A549 (cell line): ENCODE measurements around the gene NAV2.

Source experiments
- MAZ ChIP-seq: fragments of 150-350 bp; IDR thresholded peaks from 2 replicates; pipeline ENCODE4 v1.6.1; 2014; ENCODE audit warnings: antibody characterized with exemption, low read depth, low read length, borderline replicate concordance
- NFE2L2 ChIP-seq: fragments of 150-350 bp; conservative IDR thresholded peaks from 2 replicates; pipeline ENCODE4 v1.6.1; 2014; ENCODE audit warnings: low read length
- POLR2A ChIP-seq: IDR thresholded peaks from 2 replicates; pipeline ENCODE4 v1.6.1; 2012; ENCODE audit warnings: mild to moderate bottlenecking, low read length
- RAD21 ChIP-seq, 2 experiments: fragments of >200 bp in 1 of 2; sonication (Bioruptor Twin) in 1 of 2; formaldehyde crosslinking in 1 of 2; IDR thresholded peaks in 1 of 2; conservative IDR thresholded peaks in 1 of 2; 2 replicates in 1 of 2; 3 replicates in 1 of 2; pipeline ENCODE4 v1.6.1; 2012 to 2018; ENCODE audit warnings: inconsistent platforms in 1 of 2
- RFX5 ChIP-seq: fragments of 450-650 bp; IDR thresholded peaks from 2 replicates; pipeline ENCODE4 v1.7.1; 2014; ENCODE audit warnings: antibody characterized with exemption, mild to moderate bottlenecking, moderate library complexity
- TF ChIP-seq, protein P1 (sequence below): fragments of >200 bp; sonication (Bioruptor Twin); formaldehyde crosslinking; IDR thresholded peaks from 3 replicates; pipeline ENCODE4 v1.5.1; 2016

GRCh38 chr11:19959210-19959609 is 246.6 kb downstream of the NAV2 start:
- TF ChIP-seq, protein P1, sequence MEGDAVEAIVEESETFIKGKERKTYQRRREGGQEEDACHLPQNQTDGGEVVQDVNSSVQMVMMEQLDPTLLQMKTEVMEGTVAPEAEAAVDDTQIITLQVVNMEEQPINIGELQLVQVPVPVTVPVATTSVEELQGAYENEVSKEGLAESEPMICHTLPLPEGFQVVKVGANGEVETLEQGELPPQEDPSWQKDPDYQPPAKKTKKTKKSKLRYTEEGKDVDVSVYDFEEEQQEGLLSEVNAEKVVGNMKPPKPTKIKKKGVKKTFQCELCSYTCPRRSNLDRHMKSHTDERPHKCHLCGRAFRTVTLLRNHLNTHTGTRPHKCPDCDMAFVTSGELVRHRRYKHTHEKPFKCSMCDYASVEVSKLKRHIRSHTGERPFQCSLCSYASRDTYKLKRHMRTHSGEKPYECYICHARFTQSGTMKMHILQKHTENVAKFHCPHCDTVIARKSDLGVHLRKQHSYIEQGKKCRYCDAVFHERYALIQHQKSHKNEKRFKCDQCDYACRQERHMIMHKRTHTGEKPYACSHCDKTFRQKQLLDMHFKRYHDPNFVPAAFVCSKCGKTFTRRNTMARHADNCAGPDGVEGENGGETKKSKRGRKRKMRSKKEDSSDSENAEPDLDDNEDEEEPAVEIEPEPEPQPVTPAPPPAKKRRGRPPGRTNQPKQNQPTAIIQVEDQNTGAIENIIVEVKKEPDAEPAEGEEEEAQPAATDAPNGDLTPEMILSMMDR, result no peak
- TF ChIP-seq RAD21 (conservative IDR thresholded peaks at IDR 0.05 in 1 of 2, IDR thresholded peaks at IDR 0.05 in 1 of 2) (no peak), POLR2A (no peak), NFE2L2 (no peak), RFX5 (no peak), MAZ (no peak)
